Putamen (tissue), 1 donor: Measurements from ENCODE around the gene RBP4.
"Not testable (repeated sequence)": the region's sequence is repeated elsewhere in the genome, so short reads cannot be mapped to it uniquely, and the experiment has no call there.

Experiments
- DNase-seq: peaks from one replicate; pipeline ENCODE4 v3.0.0-alpha.2; 2016; ENCODE audit warnings: low spot score

Gene RBP4

GRCh38 chr10:93566435-93567276, 34.4 kb downstream of the RBP4 start, which contains the start of gene FFAR4:
TSS of gene FFAR4 (plus strand) at chr10:93566665. CDS start at chr10:93566721, 56 bp downstream.
- DNase-seq, result no peak

GRCh38 chr10:93565446-93565845, 35.6 kb downstream of the RBP4 start:
- no peak for DNase-seq

- no peak for DNase-seq
These were observed 40.5 kb downstream of the RBP4 start for GRCh38 chr10:93560541-93560940.

GRCh38 chr10:93559490-93559889, 41.5 kb downstream of the RBP4 start:
- DNase-seq, result no peak

- DNase-seq, result peak; percentile 19
These were observed 46.1 kb downstream of the RBP4 start for GRCh38 chr10:93554760-93555432.

- DNase-seq, result no peak
These were observed 46.7 kb downstream of the RBP4 start for GRCh38 chr10:93554316-93554663.

GRCh38 chr10:93553482-93554315, 47.3 kb downstream of the RBP4 start:
- no peak for DNase-seq

GRCh38 chr10:93552780-93553179, 48.3 kb downstream of the RBP4 start:
- DNase-seq, result no peak

- no peak for DNase-seq
These were observed 50.4 kb downstream of the RBP4 start for GRCh38 chr10:93550606-93551005.

GRCh38 chr10:93548376-93549071, 52.5 kb downstream of the RBP4 start:
- no peak for DNase-seq

- no peak for DNase-seq
These were observed 53.5 kb downstream of the RBP4 start for GRCh38 chr10:93547522-93547921.

- not testable (repeated sequence) for DNase-seq
These were observed 54.0 kb downstream of the RBP4 start for GRCh38 chr10:93546995-93547394.

- DNase-seq, result no peak
These were observed 58.7 kb downstream of the RBP4 start for GRCh38 chr10:93542358-93542791.
